ENCODE measurements around the gene VSIG4.

- TF ChIP-seq CTCF (conservative IDR thresholded peaks at IDR 0.05; ENCODE audit: low read length) (no peak), EZH2phosphoT487 (IDR thresholded peaks at IDR 0.05; ENCODE audit: borderline replicate concordance) (no peak)
These were observed 26.6 kb downstream of the VSIG4 start for GRCh38 chrX:66013194-66013816.

Data from Loucy (cell line).